ENCODE data around the gene CHFR.

DNA sequence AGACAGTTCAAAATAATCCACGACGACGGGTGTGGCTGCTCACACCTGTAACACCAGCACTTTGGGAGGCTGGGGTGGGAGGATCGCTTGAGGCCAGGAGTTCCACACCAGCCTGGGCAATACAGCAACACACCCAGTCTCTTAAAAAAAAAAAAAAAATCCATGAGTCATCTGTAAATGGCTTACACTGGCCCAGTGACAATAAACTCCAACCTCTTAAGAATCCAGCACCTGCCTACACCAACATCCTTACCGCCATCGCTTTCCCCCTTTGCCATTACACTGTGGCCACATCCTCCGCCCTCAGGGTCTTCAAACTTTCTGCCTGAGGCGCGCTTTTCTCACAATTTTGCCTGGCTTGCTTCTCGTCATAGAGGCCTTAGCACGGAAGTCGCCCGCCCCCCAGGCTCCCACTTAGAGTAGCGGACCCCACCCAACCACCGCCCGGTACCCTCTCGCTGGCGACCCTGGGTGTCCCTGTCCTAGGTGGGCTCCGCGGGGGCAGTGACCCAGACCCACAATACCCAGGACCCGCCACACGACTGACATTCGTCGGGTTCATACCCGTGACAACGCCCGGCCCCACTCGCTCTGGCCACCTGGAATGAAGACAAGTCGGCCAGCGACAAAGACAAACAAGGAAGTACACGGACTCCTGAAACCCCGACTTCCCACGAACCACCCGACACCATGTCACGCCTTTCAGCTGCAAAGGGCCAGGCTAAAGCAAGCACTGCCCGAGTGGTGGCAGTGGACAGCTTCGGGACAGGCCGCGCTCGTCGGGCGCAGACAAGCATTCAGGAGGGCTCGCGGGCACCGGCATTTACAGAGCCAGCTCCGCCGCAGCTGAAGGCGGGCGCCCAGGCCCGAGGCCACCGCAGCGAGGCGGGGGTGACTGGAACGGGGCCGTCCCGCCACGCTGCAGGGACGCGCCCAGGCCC is 59.4 kb downstream of the CHFR start:
- TF ChIP-seq JUNB (CRISPR knock-in tag; conservative IDR thresholded peaks at IDR 0.05) (no peak), ZNF780A (CRISPR knock-in tag; IDR thresholded peaks at IDR 0.05) (no peak), POLR2AphosphoS5 (IDR thresholded peaks at IDR 0.05; ENCODE audit: control insufficient read depth, insufficient read depth, low read depth, low read length) (no peak), ELF4 (CRISPR knock-in tag; IDR thresholded peaks at IDR 0.05) (no peak), FOXK1 (CRISPR knock-in tag; IDR thresholded peaks at IDR 0.05; ENCODE audit: borderline replicate concordance) (no peak), ZBTB9 (CRISPR knock-in tag; IDR thresholded peaks at IDR 0.05) (no peak), JUND (IDR thresholded peaks at IDR 0.05; ENCODE audit: borderline replicate concordance, low read depth, low read length) (peak; percentile 59), JUND (tag; IDR thresholded peaks at IDR 0.05; ENCODE audit: borderline replicate concordance, low read depth, low read length) (no peak), RFX5 (IDR thresholded peaks at IDR 0.05; ENCODE audit: low read depth, low read length) (no peak), TARDBP (IDR thresholded peaks at IDR 0.05) (no peak), ZFP30 (CRISPR knock-in tag; IDR thresholded peaks at IDR 0.05; ENCODE audit: borderline replicate concordance) (no peak), MAX (CRISPR knock-in tag; IDR thresholded peaks at IDR 0.05) (no peak), PHF20 (IDR thresholded peaks at IDR 0.05; ENCODE audit: partially characterized antibody) (no peak), EP300 (IDR thresholded peaks at IDR 0.05; ENCODE audit: low read length) (no peak), NR1H2 (CRISPR knock-in tag; IDR thresholded peaks at IDR 0.05) (no peak)

Measured in K562 (cell line).